GM12872 (cell line): Measurements from ENCODE around the gene PAX5.

Experiments used
- CTCF ChIP-seq: IDR thresholded peaks from 3 replicates; pipeline ENCODE4 v1.5.1; 2011; ENCODE audit warnings: low read depth, mild to moderate bottlenecking, low read length, moderate library complexity; ENCODE audit not compliant: insufficient read depth

Gene PAX5

GRCh38 chr9:37029304-37029775, 4.7 kb downstream of the PAX5 start:
- TF ChIP-seq CTCF = 0 out of 3 replicates have a peak, but pooled peaks have one; percentile 40

GRCh38 chr9:37028420-37029031, 5.5 kb downstream of the PAX5 start:
- no peak for TF ChIP-seq CTCF

- no peak for TF ChIP-seq CTCF
Observed at GRCh38 chr9:37027582-37028419, 6.3 kb downstream of the PAX5 start.

GRCh38 chr9:37026931-37027581, 7.0 kb downstream of the PAX5 start:
- TF ChIP-seq CTCF = no peak

DNA sequence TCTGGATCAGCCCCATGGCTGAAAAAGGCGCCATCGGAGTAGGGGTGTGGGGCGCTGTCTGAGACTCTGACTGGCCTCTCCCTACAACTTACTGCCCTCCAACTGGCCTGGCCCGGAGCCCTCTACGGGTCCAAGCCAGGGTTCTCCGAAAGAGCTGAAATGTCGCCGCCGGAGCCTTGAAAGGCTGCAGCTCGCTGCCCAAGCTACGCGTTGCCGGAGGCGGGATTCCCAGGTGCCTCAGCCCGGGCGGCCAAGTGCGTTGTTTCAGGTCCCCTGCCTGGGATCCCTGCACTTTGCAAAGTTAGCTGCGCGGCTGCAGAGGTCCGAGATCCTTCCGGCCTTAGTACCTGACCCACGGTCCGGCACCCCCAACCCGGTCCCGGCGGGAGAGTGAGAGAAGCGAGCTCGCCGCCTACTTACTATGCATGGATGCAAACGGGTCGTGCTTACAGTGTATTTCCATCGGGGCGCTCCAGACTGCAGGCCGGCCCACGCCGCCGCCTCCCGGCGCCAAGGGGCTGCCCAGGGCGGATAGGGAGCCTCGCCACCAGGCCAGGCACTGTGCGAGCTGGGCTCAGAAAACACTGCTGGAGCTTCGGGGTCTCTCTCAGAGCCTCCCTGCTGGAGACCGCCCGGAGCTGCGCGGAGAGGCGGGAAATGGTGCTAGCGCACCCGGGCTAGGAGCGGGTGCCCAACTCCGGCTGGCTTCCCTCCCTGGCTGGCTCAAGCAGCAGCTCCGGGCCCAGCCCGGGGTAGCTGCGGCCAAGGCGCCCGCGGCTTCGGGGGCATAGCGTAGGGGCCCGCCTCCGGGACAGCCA, 7.7 kb downstream of the PAX5 start:
- TF ChIP-seq CTCF = no peak

GRCh38 chr9:37025823-37026112, 8.3 kb downstream of the PAX5 start:
- no peak for TF ChIP-seq CTCF
